B cell (primary cell): ENCODE results near the gene EYS. TPM values are rescaled to one million over a fixed set of nuclear protein-coding genes. Genes with fewer than 3 reads are reported as not detected.

ENCODE experiments used
- ATAC-seq: fragments of 200-7000 bp; cut with Tn5 transposase; one replicate; pipeline ENCODE4 v1.10.0; 2021; ENCODE audit warnings: low read depth, mild to moderate bottlenecking, moderate number of reproducible peaks, moderate library complexity
- CTCF ChIA-PET: fragments of 350-600 bp; sonication (Branson Sonifier 250); formaldehyde crosslinking; loops from one replicate; lab custom pipeline; 2021; ENCODE audit warnings: antibody characterized with exemption, inconsistent platforms; lab: Charles Lee
- POLR2A ChIA-PET: fragments of 350-600 bp; sonication (Branson Sonifier 250); formaldehyde crosslinking; loops from one replicate; lab custom pipeline; 2021; ENCODE audit warnings: antibody characterized with exemption; lab: Charles Lee
- DNase-seq: peaks from one replicate; pipeline ENCODE4 v3.0.0; 2013
- H2AFZ ChIP-seq: 2 replicates; pipeline ENCODE4 v1.6.1; 2012; ENCODE audit warnings: mild to moderate bottlenecking, low read depth, low read length; ENCODE audit not compliant: insufficient read depth, poor library complexity, severe bottlenecking
- H3K27ac ChIP-seq, 2 donors: 1 replicate in 1 of 2; 2 replicates in 1 of 2; pipeline ENCODE4 v1.5.1; 2012 to 2013; ENCODE audit warnings: low read length in 2 of 2, mild to moderate bottlenecking in 2 of 2, moderate library complexity in 1 of 2
- H3K27me3 ChIP-seq, 4 experiments: fragments of 200-600 bp in 1 of 4; sonication (generic) in 1 of 4; replicated peaks in 1 of 4; 1 replicate in 2 of 4; 2 replicates in 2 of 4; pipeline versions ENCODE4 v1.6.1 to v1.7.0; 2013 to 2016; ENCODE audit warnings: low read length in 3 of 4, mild to moderate bottlenecking in 2 of 4, mixed read lengths in 1 of 4, moderate library complexity in 1 of 4; ENCODE audit not compliant: insufficient read depth in 4 of 4, control insufficient read depth in 3 of 4; ENCODE audit errors: control extremely low read depth in 1 of 4
- H3K36me3 ChIP-seq, 2 experiments: replicated peaks in 1 of 2; 1 replicate in 1 of 2; 2 replicates in 1 of 2; pipeline versions ENCODE4 v1.6.1 to v1.7.1; 2013; ENCODE audit warnings: low read length in 1 of 2; ENCODE audit not compliant: insufficient read depth in 2 of 2, control insufficient read depth in 1 of 2; ENCODE audit errors: control extremely low read depth in 1 of 2, extremely low read depth in 1 of 2
- H3K4me1 ChIP-seq, 2 donors: fragments of 200-600 bp in 1 of 2; sonication (generic) in 1 of 2; 1 replicate in 1 of 2; 2 replicates in 1 of 2; pipeline versions ENCODE4 v1.5.1 to v1.6.1; 2013 to 2017; ENCODE audit warnings: low read length in 2 of 2; ENCODE audit not compliant: control insufficient read depth in 2 of 2, insufficient read depth in 2 of 2
- H3K4me2 ChIP-seq: replicated peaks from 2 replicates; pipeline ENCODE3; 2012; ENCODE audit warnings: mild to moderate bottlenecking, low read depth, low read length; ENCODE audit not compliant: poor library complexity, severe bottlenecking
- H3K4me3 ChIP-seq, 5 experiments: fragments of 200-600 bp in 1 of 5; sonication (generic) in 1 of 5; 1 replicate in 3 of 5; 2 replicates in 2 of 5; pipeline versions ENCODE4 v1.5.1 to v1.7.0; 2011 to 2016; ENCODE audit warnings: low read length in 4 of 5, mild to moderate bottlenecking in 4 of 5, low read depth in 2 of 5, control low read depth in 1 of 5, moderate library complexity in 1 of 5; ENCODE audit not compliant: insufficient read depth in 1 of 5; ENCODE audit errors: control extremely low read depth in 1 of 5, extremely low read depth in 1 of 5
- H3K79me2 ChIP-seq: fragments of 200-600 bp; sonication (generic); one replicate; pipeline ENCODE4 v1.6.0; 2016; ENCODE audit warnings: low read length; ENCODE audit not compliant: control insufficient read depth, insufficient read depth
- H3K9ac ChIP-seq: fragments of 200-600 bp; sonication (generic); 2 replicates; pipeline ENCODE4 v1.6.1; 2017; ENCODE audit warnings: mild to moderate bottlenecking, low read length, moderate library complexity
- H3K9me3 ChIP-seq, 3 donors: one replicate each; pipeline versions ENCODE4 v1.6.1 to v1.7.1; 2013; ENCODE audit warnings: low read length in 2 of 3; ENCODE audit not compliant: control insufficient read depth in 2 of 3, insufficient read depth in 1 of 3; ENCODE audit errors: control extremely low read depth in 1 of 3
- H4K20me1 ChIP-seq: 2 replicates; pipeline ENCODE4 v1.6.0; 2012; ENCODE audit warnings: mild to moderate bottlenecking, low read length; ENCODE audit not compliant: insufficient read depth, control insufficient read depth, poor library complexity, severe bottlenecking
- H3K27ac Mint-ChIP-seq: one replicate; pipeline ENCODE4 v1.8.0; 2021; ENCODE audit warnings: mixed read lengths
- H3K27me3 Mint-ChIP-seq: one replicate; pipeline ENCODE4 v1.8.0; 2021; ENCODE audit warnings: mixed read lengths
- H3K4me1 Mint-ChIP-seq: one replicate; pipeline ENCODE4 v1.8.0; 2021; ENCODE audit warnings: mixed read lengths
- H3K4me3 Mint-ChIP-seq: one replicate; pipeline ENCODE4 v1.8.0; 2021; ENCODE audit warnings: mixed read lengths
- H3K9me3 Mint-ChIP-seq: one replicate; pipeline ENCODE4 v1.8.0; 2022; ENCODE audit warnings: mixed read lengths; ENCODE audit not compliant: insufficient read depth
- CTCF ChIP-seq: fragments of 200-600 bp; IDR thresholded peaks from one replicate; pipeline ENCODE4 v1.8.0; 2022; ENCODE audit warnings: antibody characterized with exemption, mild to moderate bottlenecking
- EZH2 ChIP-seq: IDR thresholded peaks from 2 replicates; pipeline ENCODE4 v1.6.1; 2012; ENCODE audit warnings: borderline replicate concordance, low read depth, mild to moderate bottlenecking, moderate library complexity, low read length; ENCODE audit not compliant: insufficient read depth, poor library complexity, severe bottlenecking
- WGBS: methylation state at CpG from one replicate; pipeline ENCODE4 v1.1.5; 2013; ENCODE audit warnings: missing lambda C conversion rate; ENCODE audit not compliant: insufficient coverage; 5-methylcytosine and 5-hydroxymethylcytosine counted together
- intact Hi-C: fragments of 100-400 bp; cut with micrococcal nuclease; formaldehyde crosslinking; loops from one replicate; pipeline ENCODE4 v1.10.0; 2022
- polyA plus RNA-seq: library from polyadenylated mRNA; depleted of rRNA; stranded (reverse); fragments of >200 nt; gene quantifications from 2 replicates; pipeline ENCODE4 v1.2.3, GENCODE V29; 2012
- total RNA-seq, 2 donors: library from RNA; stranded (reverse); fragments of 120-200 nt in 1 of 2; gene quantifications; 1 replicate in 1 of 2; 2 replicates in 1 of 2; pipeline versions ENCODE4 v1.2.3 to v1.2.4, GENCODE V29; 2013 to 2022

EYS gene
- total and polyA plus RNA-seq, 2 donors (not counting 1 experiment from before 2014, with no cell fraction given) = not detected

- no peak overlapping the region for H3K4me2 ChIP-seq
- H3K4me3 ChIP-seq = no peak overlapping the region
Observed at GRCh38 chr6:64034910-64035655, 1671.9 kb downstream of the EYS start.

More at GRCh38 chr6:64034910-64035655, 1671.9 kb downstream of the EYS start:
- ATAC-seq = no peak
- TF ChIP-seq EZH2 = no peak
- TF ChIP-seq CTCF = no peak
- no peak overlapping the region for H3K27ac ChIP-seq
- WGBS = 100% methylated on average over 1 of the region's 3 CpGs
- Mint-ChIP-seq H3K4me3 (no peak overlapping the region), H3K4me1 (no peaks in the 10 kb centered on the region), H3K27me3 (no peaks in the 10 kb centered on the region), H3K9me3 (no peaks in the 10 kb centered on the region), H3K27ac (no peak overlapping the region)
- DNase-seq = no peak
- H3K27me3 ChIP-seq = no peaks in the 10 kb centered on the region
- no peak overlapping the region for H2AFZ ChIP-seq
- no peaks in the 10 kb centered on the region for H4K20me1 ChIP-seq
- H3K4me1 ChIP-seq = no peaks in the 10 kb centered on the region
- ChIA-PET POLR2A (no interaction called here), CTCF (no interaction called here)
- intact Hi-C loops = no loop called here
- H3K9me3 ChIP-seq = peaks cover 0 to 6% (median 0%) of the 10 kb centered on the region in 3 donors
- H3K79me2 ChIP-seq = no peaks in the 10 kb centered on the region
- H3K36me3 ChIP-seq = no peaks in the 10 kb centered on the region
- no peak overlapping the region for H3K9ac ChIP-seq
